A673 (cell line): Measurements from ENCODE around the gene GPR183. TPM values are rescaled to one million over a fixed set of nuclear protein-coding genes. Genes with fewer than 3 reads are reported as not detected.

Experiments
- BruUV-seq: library from RNA; stranded (reverse); fragments of 400-500 nt; replicated peaks from 2 replicates; lab custom pipeline; 2021; lab: Mats Ljungman, UMichigan
- CTCF ChIA-PET: fragments of 300-600 bp; sonication (Branson Sonifier 250); formaldehyde crosslinking; loops from one replicate; lab custom pipeline; 2022; ENCODE audit warnings: antibody characterized with exemption; lab: Charles Lee
- POLR2A ChIA-PET: fragments of 300-600 bp; sonication (Branson Sonifier 250); formaldehyde crosslinking; loops from one replicate; lab custom pipeline; 2022; ENCODE audit warnings: antibody characterized with exemption; ENCODE audit not compliant: low non-redundant PET; lab: Charles Lee
- DNase-seq: peaks from one replicate; pipeline ENCODE4 v3.0.0-alpha.2; 2015; ENCODE audit warnings: low spot score
- H3K27ac ChIP-seq: fragments of 200-600 bp; sonication (generic); 2 replicates; pipeline ENCODE4 v1.5.1; 2016; ENCODE audit warnings: mixed run types, low read depth, mild to moderate bottlenecking, mixed read lengths, antibody characterized with exemption, low read length; ENCODE audit not compliant: poor library complexity, severe bottlenecking
- H3K27me3 ChIP-seq: fragments of 200-600 bp; sonication (generic); replicated peaks from 2 replicates; pipeline ENCODE4 v1.6.1; 2017; ENCODE audit warnings: mixed run types, low read depth, mild to moderate bottlenecking, mixed read lengths, antibody characterized with exemption, low read length; ENCODE audit not compliant: insufficient read depth, poor library complexity
- H3K36me3 ChIP-seq: fragments of 200-600 bp; sonication (generic); 2 replicates; pipeline ENCODE4 v1.6.1; 2016; ENCODE audit warnings: mixed run types, mild to moderate bottlenecking, mixed read lengths, antibody characterized with exemption, low read length; ENCODE audit not compliant: insufficient read depth, poor library complexity, severe bottlenecking
- H3K4me1 ChIP-seq: fragments of 200-600 bp; sonication (generic); 2 replicates; pipeline ENCODE4 v1.6.1; 2017; ENCODE audit warnings: mixed run types, mild to moderate bottlenecking, mixed read lengths, antibody characterized with exemption, low read length; ENCODE audit not compliant: insufficient read depth, poor library complexity, severe bottlenecking
- H3K4me3 ChIP-seq: fragments of 200-600 bp; sonication (generic); 2 replicates; pipeline ENCODE4 v1.5.1; 2016; ENCODE audit warnings: low read depth, mixed run types, mild to moderate bottlenecking, mixed read lengths, low read length; ENCODE audit not compliant: poor library complexity, severe bottlenecking
- H3K9me3 ChIP-seq: fragments of 200-600 bp; sonication (generic); 2 replicates; pipeline ENCODE4 v1.6.1; 2016; ENCODE audit warnings: mixed run types, low read depth, mild to moderate bottlenecking, mixed read lengths, antibody characterized with exemption, low read length; ENCODE audit not compliant: poor library complexity, severe bottlenecking
- EZH2 ChIP-seq: fragments of 200-600 bp; sonication (generic); IDR thresholded peaks from 2 replicates; pipeline ENCODE4 v1.6.1; 2017; ENCODE audit warnings: borderline replicate concordance, low read depth, mild to moderate bottlenecking, mixed read lengths, antibody characterized with exemption, low read length; ENCODE audit not compliant: poor library complexity, severe bottlenecking
- intact Hi-C: fragments of 100-400 bp; cut with micrococcal nuclease; formaldehyde crosslinking; loops from one replicate; pipeline ENCODE4 v1.10.0; 2022; ENCODE audit not compliant: unreplicated experiment
- total RNA-seq: library from RNA; stranded (reverse); gene quantifications from 2 replicates; pipeline ENCODE4 v1.2.3, GENCODE V29; 2021
- TF ChIP-seq, protein P1 (sequence below): fragments of 300-800, 200-600 bp; sonication (generic); conservative IDR thresholded peaks from 2 replicates; pipeline ENCODE4 v1.5.1; 2017; ENCODE audit warnings: low read depth, mild to moderate bottlenecking, antibody characterized with exemption, low read length, moderate library complexity, mixed read lengths

GPR183 gene
- total RNA-seq, 1 experiment from 2014 or later = not detected

DNA sequence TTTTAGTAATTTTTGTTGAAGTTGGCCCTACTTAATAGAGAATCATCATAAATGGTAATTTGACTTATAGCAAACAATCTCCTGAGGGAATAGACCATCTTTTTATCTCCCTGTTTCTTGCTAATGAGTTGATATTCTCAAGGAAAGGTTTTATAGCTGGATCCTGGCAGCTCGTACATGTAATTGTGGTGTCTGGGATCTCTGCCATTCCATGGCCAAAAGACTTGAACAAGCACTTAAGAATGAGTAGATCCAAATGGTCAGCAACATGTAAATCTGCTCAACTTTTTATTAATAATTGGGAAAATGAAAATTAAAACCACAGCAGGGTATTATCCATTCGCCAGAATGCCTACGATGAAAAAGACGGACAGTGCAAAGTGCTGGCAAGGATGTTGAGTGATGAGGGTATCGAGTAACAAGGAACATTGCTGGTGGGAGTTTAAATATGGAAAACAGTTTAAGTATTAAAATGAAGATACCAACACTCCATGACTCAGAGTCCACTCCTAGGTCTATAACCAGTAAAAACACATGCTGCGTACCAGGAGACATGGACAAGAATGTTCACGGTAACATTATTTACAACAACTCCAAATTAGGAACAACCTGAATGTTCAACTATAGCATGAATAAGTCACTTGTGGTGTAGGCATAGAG is 43.9 kb downstream of the GPR183 start:
- DNase-seq = no peak
- intact Hi-C loops = loop anchor here (10.0 kb wide), 1 partner anchor 418 kb away; no protein-coding TSS in a partner anchor
- TF ChIP-seq, protein P1, sequence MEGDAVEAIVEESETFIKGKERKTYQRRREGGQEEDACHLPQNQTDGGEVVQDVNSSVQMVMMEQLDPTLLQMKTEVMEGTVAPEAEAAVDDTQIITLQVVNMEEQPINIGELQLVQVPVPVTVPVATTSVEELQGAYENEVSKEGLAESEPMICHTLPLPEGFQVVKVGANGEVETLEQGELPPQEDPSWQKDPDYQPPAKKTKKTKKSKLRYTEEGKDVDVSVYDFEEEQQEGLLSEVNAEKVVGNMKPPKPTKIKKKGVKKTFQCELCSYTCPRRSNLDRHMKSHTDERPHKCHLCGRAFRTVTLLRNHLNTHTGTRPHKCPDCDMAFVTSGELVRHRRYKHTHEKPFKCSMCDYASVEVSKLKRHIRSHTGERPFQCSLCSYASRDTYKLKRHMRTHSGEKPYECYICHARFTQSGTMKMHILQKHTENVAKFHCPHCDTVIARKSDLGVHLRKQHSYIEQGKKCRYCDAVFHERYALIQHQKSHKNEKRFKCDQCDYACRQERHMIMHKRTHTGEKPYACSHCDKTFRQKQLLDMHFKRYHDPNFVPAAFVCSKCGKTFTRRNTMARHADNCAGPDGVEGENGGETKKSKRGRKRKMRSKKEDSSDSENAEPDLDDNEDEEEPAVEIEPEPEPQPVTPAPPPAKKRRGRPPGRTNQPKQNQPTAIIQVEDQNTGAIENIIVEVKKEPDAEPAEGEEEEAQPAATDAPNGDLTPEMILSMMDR = no peak
- no peak for TF ChIP-seq EZH2
- Histone ChIP-seq H3K4me3 (no peak overlapping the region), H3K9me3 (no peaks in the 10 kb centered on the region), H3K36me3 (no peaks in the 10 kb centered on the region), H3K4me1 (peaks cover 3% of the 10 kb centered on the region), H3K27me3 (no peaks in the 10 kb centered on the region), H3K27ac (no peak overlapping the region)
- ChIA-PET POLR2A (no interaction called here), CTCF (no interaction called here)
- BruUV-seq = no TSS peak

- POLR2A ChIA-PET = no interaction called here
Measured at GRCh38 chr13:99261059-99261458, 46.1 kb downstream of the GPR183 start.

DNA sequence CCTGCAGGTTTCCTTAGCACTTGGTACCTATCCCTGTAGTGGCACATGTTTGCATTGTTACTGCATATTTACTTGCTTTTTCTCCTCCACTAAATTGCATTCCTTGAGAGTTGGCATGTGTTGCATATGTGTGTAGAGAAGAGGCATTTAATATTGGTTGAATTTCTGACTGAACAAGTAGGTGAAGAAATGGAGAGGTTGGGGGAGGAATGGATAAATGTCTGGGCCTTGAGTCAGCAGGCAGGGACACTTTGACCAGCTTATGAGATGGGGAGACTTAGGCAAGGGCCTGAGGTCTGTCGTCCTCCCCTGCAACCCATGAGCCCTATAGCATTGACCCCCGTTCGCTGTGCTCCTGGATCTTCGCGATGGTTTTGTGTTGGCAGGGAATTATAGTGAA is 47.0 kb downstream of the GPR183 start:
- intact Hi-C loops = loop anchor here (10.0 kb wide), 1 partner anchor 415 kb away; no protein-coding TSS in a partner anchor
- no TSS peak for BruUV-seq
- Histone ChIP-seq H3K27me3 (no peaks in the 10 kb centered on the region), H3K36me3 (peaks cover under 1% of the 10 kb centered on the region), H3K27ac (no peak overlapping the region), H3K4me1 (peaks cover 8% of the 10 kb centered on the region), H3K4me3 (no peak overlapping the region), H3K9me3 (no peaks in the 10 kb centered on the region)
- no peak for TF ChIP-seq EZH2
- TF ChIP-seq, protein P1 = no peak
- DNase-seq = no peak
- POLR2A ChIA-PET = no interaction called here
- CTCF ChIA-PET = no interaction called here

More at GRCh38 chr13:99261059-99261458, 46.1 kb downstream of the GPR183 start:
- intact Hi-C loops = loop anchor here (10.0 kb wide), 1 partner anchor 416 kb away; no protein-coding TSS in a partner anchor
- H3K36me3 ChIP-seq = no peaks in the 10 kb centered on the region
- no peaks in the 10 kb centered on the region for H3K9me3 ChIP-seq
- no peak for TF ChIP-seq EZH2
- TF ChIP-seq, protein P1 = no peak
- H3K27me3 ChIP-seq = no peaks in the 10 kb centered on the region
- H3K4me1 ChIP-seq = peaks cover 8% of the 10 kb centered on the region
- H3K4me3 ChIP-seq = no peak overlapping the region
- CTCF ChIA-PET = no interaction called here
- no peak overlapping the region for H3K27ac ChIP-seq
- BruUV-seq = no TSS peak
- peak; percentile 15 for DNase-seq
